Measurements from ENCODE around the gene TOR4A. TPM values are rescaled to one million over a fixed set of nuclear protein-coding genes. Genes with fewer than 3 reads are reported as not detected.

TOR4A gene
- total RNA-seq, 1 experiment from 2014 or later, result 28.9 TPM

DNA sequence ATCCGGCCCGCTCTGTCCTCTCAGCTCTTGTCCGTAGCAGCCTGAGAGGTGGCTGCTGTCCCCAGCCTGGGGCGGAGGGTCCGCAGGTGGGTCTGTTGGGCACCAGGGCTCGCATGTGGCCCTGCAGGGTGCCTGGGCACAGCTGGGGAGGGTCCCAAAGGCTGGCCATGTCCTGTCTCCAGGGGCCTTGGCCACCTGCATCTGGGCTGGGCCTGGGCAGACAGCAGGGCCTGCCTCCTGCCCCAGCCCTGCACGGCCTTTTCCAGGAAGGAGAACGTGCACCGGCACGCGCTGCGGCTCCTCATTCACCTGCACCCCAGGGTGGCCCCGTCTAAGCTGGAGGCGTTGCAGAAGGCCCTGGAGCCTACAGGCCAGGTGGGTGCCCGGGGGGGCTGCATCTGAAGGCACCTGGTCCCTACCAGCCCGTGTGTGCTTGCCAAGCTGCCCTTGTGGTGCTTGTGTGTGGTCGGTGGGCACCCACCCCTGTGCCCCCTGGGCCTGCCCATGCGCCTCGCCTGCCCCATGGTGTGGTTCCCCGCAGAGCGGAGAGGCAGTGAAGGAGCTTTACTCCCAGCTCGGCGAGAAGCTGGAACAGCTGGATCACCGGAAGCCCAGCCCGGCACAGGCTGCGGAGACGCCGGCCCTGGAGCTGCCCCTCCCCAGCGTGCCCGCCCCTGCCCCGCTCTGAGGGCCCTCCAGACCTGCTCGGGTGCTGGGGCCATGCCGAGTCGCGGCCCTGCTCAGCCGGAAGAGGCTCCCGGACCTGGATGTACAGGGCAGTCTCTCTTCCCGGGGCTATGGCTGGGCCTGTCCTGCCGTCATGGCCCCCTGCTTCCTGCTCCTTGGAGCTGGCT is 5.1 kb upstream of the TOR4A start:
- no peak for TF ChIP-seq EZH2phosphoT487 (IDR thresholded peaks at IDR 0.05; ENCODE audit: borderline replicate concordance, low read length)
- TF ChIP-seq, protein P1, sequence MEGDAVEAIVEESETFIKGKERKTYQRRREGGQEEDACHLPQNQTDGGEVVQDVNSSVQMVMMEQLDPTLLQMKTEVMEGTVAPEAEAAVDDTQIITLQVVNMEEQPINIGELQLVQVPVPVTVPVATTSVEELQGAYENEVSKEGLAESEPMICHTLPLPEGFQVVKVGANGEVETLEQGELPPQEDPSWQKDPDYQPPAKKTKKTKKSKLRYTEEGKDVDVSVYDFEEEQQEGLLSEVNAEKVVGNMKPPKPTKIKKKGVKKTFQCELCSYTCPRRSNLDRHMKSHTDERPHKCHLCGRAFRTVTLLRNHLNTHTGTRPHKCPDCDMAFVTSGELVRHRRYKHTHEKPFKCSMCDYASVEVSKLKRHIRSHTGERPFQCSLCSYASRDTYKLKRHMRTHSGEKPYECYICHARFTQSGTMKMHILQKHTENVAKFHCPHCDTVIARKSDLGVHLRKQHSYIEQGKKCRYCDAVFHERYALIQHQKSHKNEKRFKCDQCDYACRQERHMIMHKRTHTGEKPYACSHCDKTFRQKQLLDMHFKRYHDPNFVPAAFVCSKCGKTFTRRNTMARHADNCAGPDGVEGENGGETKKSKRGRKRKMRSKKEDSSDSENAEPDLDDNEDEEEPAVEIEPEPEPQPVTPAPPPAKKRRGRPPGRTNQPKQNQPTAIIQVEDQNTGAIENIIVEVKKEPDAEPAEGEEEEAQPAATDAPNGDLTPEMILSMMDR (conservative IDR thresholded peaks at IDR 0.05; ENCODE audit: low read depth, low read length), result no peak
- no peak for TF ChIP-seq EZH2 (IDR thresholded peaks at IDR 0.05; ENCODE audit: low read length, unreplicated experiment)
- Histone ChIP-seq H3K9me2 (replicated peaks; ENCODE audit: low read length) (no peaks in the 10 kb centered on the region), H3K36me3 (ENCODE audit: low read depth, low read length) (no peaks in the 10 kb centered on the region), H3K4me1 (ENCODE audit: insufficient read depth, low read length) (peaks cover 14% of the 10 kb centered on the region), H3K4me2 (ENCODE audit: low read length) (no peak overlapping the region), H3K27me3 (ENCODE audit: low read length) (no peaks in the 10 kb centered on the region), H4K20me1 (ENCODE audit: low read length) (no peaks in the 10 kb centered on the region), H3K79me2 (ENCODE audit: low read length) (no peaks in the 10 kb centered on the region), H3F3A (ENCODE audit: low read length, unreplicated experiment) (no peaks in the 10 kb centered on the region), H3K27ac (ENCODE audit: low read length) (no peak overlapping the region), H3K4me3 (ENCODE audit: low read length) (no peak overlapping the region), H3K9me3 (ENCODE audit: low read length) (no peaks in the 10 kb centered on the region), H2AFZ (ENCODE audit: low read length) (no peak overlapping the region), H3K9ac (ENCODE audit: low read length) (no peak overlapping the region)
- intact Hi-C loops (cut with micrococcal nuclease), result no loop called here
- DNase-seq (no peak), ATAC-seq (no peak)
- no TSS peak for BruUV-seq (replicated peaks)
- CTCF ChIA-PET, result no interaction called here
- POLR2A ChIA-PET (ENCODE audit: unreplicated experiment), result interaction anchor here (0.5 kb wide), 1 partner anchor 29 kb away, joined by 3 read pairs; the partner anchor contains the start of gene NRARP

DNA sequence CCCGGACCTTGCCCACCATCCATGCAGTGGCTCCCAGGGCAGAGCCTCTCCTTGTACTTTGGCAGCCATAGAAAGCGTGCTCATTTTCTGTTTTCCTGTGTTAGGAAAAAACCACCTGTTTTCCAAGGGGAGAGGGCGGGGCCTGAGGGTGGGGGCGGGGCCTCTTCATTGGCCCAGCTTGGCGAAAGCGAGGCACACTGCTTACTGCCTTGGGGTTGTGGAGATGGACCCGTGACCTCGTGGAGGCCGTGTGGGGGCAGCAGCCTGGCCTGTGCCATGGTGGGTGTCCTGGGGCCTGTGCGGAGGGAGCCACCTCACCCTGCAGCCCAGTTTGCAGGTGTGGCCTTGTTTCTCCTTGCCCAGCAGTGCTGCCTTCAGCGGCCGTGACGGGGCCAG is 4.4 kb upstream of the TOR4A start:
- H3K27me3 ChIP-seq (ENCODE audit: low read length), result no peaks in the 10 kb centered on the region
- H3K9ac ChIP-seq (ENCODE audit: low read length), result no peak overlapping the region
- no peaks in the 10 kb centered on the region for H3K9me3 ChIP-seq (ENCODE audit: low read length)
- H3K36me3 ChIP-seq (ENCODE audit: low read depth, low read length), result no peaks in the 10 kb centered on the region
- peaks cover 16% of the 10 kb centered on the region for H3K4me1 ChIP-seq (ENCODE audit: insufficient read depth, low read length)
- H3K27ac ChIP-seq (ENCODE audit: low read length), result no peak overlapping the region
- H3K79me2 ChIP-seq (ENCODE audit: low read length), result peaks cover 5% of the 10 kb centered on the region
- intact Hi-C loops (cut with micrococcal nuclease), result no loop called here
- no TSS peak for BruUV-seq (replicated peaks)
- no peak for ATAC-seq
- no peak for DNase-seq
- H3K4me2 ChIP-seq (ENCODE audit: low read length), result no peak overlapping the region
- H3F3A ChIP-seq (ENCODE audit: low read length, unreplicated experiment), result no peaks in the 10 kb centered on the region
- H3K9me2 ChIP-seq (replicated peaks; ENCODE audit: low read length), result no peaks in the 10 kb centered on the region
- ChIA-PET CTCF (no interaction called here), POLR2A (ENCODE audit: unreplicated experiment) (interaction anchor here (0.5 kb wide), 1 partner anchor 29 kb away, joined by 3 read pairs; the partner anchor contains the start of gene NRARP)
- H3K4me3 ChIP-seq (ENCODE audit: low read length), result no peak overlapping the region
- no peaks in the 10 kb centered on the region for H4K20me1 ChIP-seq (ENCODE audit: low read length)
- H2AFZ ChIP-seq (ENCODE audit: low read length), result no peak overlapping the region
- TF ChIP-seq EZH2 (IDR thresholded peaks at IDR 0.05; ENCODE audit: low read length, unreplicated experiment) (no peak), EZH2phosphoT487 (IDR thresholded peaks at IDR 0.05; ENCODE audit: borderline replicate concordance, low read length) (no peak)
- TF ChIP-seq, protein P1 (conservative IDR thresholded peaks at IDR 0.05; ENCODE audit: low read depth, low read length), result no peak
